ENCODE measurements around the gene DOC2B. TPM values are rescaled to one million over a fixed set of nuclear protein-coding genes. Genes with fewer than 3 reads are reported as not detected.

Gene DOC2B
- total and polyA plus RNA-seq, 2 of the 13 experiments (the other 11 are each of a cell fraction or from before 2014, with no cell fraction given): 0.09 to 0.22 TPM

- TF ChIP-seq BHLHE40 (IDR thresholded peaks at IDR 0.05; ENCODE audit: low read length): peak; percentile 31; the same call in 1 of the 2 replicates
- peak; percentile 62 for TF ChIP-seq ZFY (CRISPR knock-in tag; IDR thresholded peaks at IDR 0.05)
- TF ChIP-seq ZNF143 (CRISPR knock-in tag; IDR thresholded peaks at IDR 0.05): peak; percentile 29; the same call in 1 of the 2 replicates
- TF ChIP-seq CEBPG (CRISPR knock-in tag; IDR thresholded peaks at IDR 0.05): peak; percentile 94
- peak; percentile 89 for TF ChIP-seq PATZ1 (CRISPR knock-in tag; IDR thresholded peaks at IDR 0.05)
- TF ChIP-seq ZBTB4 (CRISPR knock-in tag; IDR thresholded peaks at IDR 0.05; ENCODE audit: borderline replicate concordance): 0 out of 2 replicates have a peak, but pooled peaks have one; percentile 20
- TF ChIP-seq NCOA1 (CRISPR knock-in tag; IDR thresholded peaks at IDR 0.05): no peak
- TF ChIP-seq ZNF780A (CRISPR knock-in tag; IDR thresholded peaks at IDR 0.05): peak; percentile 70
- no peak for TF ChIP-seq PAXIP1 (CRISPR knock-in tag; conservative IDR thresholded peaks at IDR 0.05)
- TF ChIP-seq FOXP4 (CRISPR knock-in tag; IDR thresholded peaks at IDR 0.05): peak; percentile 46; the same call in 1 of the 2 replicates
- TF ChIP-seq ZFP91 (CRISPR knock-in tag; IDR thresholded peaks at IDR 0.05; ENCODE audit: borderline replicate concordance): peak; percentile 32; the same call in 1 of the 2 replicates
- 0 out of 2 replicates have a peak, but pooled peaks have one; percentile 45 for TF ChIP-seq ZNF512B (CRISPR knock-in tag; IDR thresholded peaks at IDR 0.05; ENCODE audit: borderline replicate concordance)
These were observed 751 bp upstream of the DOC2B start (continued) for GRCh38 chr17:182050-182751.

All from HepG2 (cell line).